Common myeloid progenitor, CD34-positive (primary cell): ENCODE data around the gene PTGDS.
A peak's percentile ranks its signal among the peaks of the same experiment; 100 is the strongest.

ENCODE experiments used
- CTCF ChIA-PET: fragments of 350-600 bp; sonication (Branson Sonifier 250); formaldehyde crosslinking; loops from one replicate; lab custom pipeline; 2021; ENCODE audit warnings: antibody characterized with exemption; lab: Charles Lee
- POLR2A ChIA-PET: fragments of 350-600 bp; sonication (Branson Sonifier 250); formaldehyde crosslinking; loops from one replicate; lab custom pipeline; 2021; ENCODE audit warnings: antibody characterized with exemption; lab: Charles Lee
- DNase-seq, 3 donors: peaks; one replicate each; pipeline versions ENCODE4 v3.0.0 to v3.0.0-alpha.2; 2013
- H3K27ac ChIP-seq, 2 experiments: 1 replicate in 1 of 2; 2 replicates in 1 of 2; pipeline ENCODE4 v1.7.0; 2013; ENCODE audit warnings: inconsistent platforms in 2 of 2, low read length in 2 of 2, mild to moderate bottlenecking in 2 of 2, low read depth in 1 of 2, moderate library complexity in 1 of 2; ENCODE audit not compliant: severe bottlenecking in 2 of 2, insufficient read depth in 1 of 2, poor library complexity in 1 of 2
- H3K27me3 ChIP-seq, 5 experiments: replicated peaks in 2 of 5; 1 replicate in 3 of 5; 2 replicates in 2 of 5; pipeline versions ENCODE4 v1.6.1 to v1.7.0; 2013; ENCODE audit warnings: low read length in 4 of 5, mild to moderate bottlenecking in 2 of 5, moderate library complexity in 2 of 5, inconsistent platforms in 1 of 5; ENCODE audit not compliant: insufficient read depth in 5 of 5, control insufficient read depth in 4 of 5
- H3K36me3 ChIP-seq, 4 experiments: 1 replicate in 2 of 4; 2 replicates in 2 of 4; pipeline versions ENCODE4 v1.6.1 to v1.7.0; 2013; ENCODE audit warnings: low read length in 3 of 4, control low read depth in 1 of 4, mild to moderate bottlenecking in 1 of 4; ENCODE audit not compliant: control insufficient read depth in 4 of 4, insufficient read depth in 4 of 4
- H3K4me1 ChIP-seq, 4 experiments: 1 replicate in 3 of 4; 2 replicates in 1 of 4; pipeline versions ENCODE4 v1.6.1 to v1.7.1; 2013; ENCODE audit warnings: low read length in 3 of 4, mild to moderate bottlenecking in 3 of 4, control low read depth in 1 of 4, inconsistent platforms in 1 of 4, moderate library complexity in 1 of 4; ENCODE audit not compliant: control insufficient read depth in 4 of 4, insufficient read depth in 4 of 4; ENCODE audit errors: control extremely low read depth in 1 of 4
- H3K4me3 ChIP-seq, 7 experiments: 1 replicate in 4 of 7; 2 replicates in 3 of 7; pipeline versions ENCODE4 v1.5.1 to v1.7.0; 2013; ENCODE audit warnings: mild to moderate bottlenecking in 7 of 7, low read length in 6 of 7, moderate library complexity in 6 of 7, inconsistent platforms in 2 of 7, low read depth in 2 of 7, control low read depth in 1 of 7; ENCODE audit not compliant: insufficient read depth in 4 of 7, control insufficient read depth in 1 of 7; ENCODE audit errors: extremely low read depth in 1 of 7
- H3K9me3 ChIP-seq, 5 experiments: 1 replicate in 4 of 5; 2 replicates in 1 of 5; pipeline versions ENCODE4 v1.6.1 to v1.7.1; 2013; ENCODE audit warnings: low read length in 4 of 5, mild to moderate bottlenecking in 2 of 5, inconsistent platforms in 1 of 5, low read depth in 1 of 5, moderate library complexity in 1 of 5; ENCODE audit not compliant: control insufficient read depth in 4 of 5, insufficient read depth in 2 of 5; ENCODE audit errors: control extremely low read depth in 1 of 5
- WGBS: methylation state at CpG from one replicate; pipeline ENCODE4 v1.1.5; 2013; ENCODE audit not compliant: insufficient coverage; 5-methylcytosine and 5-hydroxymethylcytosine counted together

Gene PTGDS

DNA sequence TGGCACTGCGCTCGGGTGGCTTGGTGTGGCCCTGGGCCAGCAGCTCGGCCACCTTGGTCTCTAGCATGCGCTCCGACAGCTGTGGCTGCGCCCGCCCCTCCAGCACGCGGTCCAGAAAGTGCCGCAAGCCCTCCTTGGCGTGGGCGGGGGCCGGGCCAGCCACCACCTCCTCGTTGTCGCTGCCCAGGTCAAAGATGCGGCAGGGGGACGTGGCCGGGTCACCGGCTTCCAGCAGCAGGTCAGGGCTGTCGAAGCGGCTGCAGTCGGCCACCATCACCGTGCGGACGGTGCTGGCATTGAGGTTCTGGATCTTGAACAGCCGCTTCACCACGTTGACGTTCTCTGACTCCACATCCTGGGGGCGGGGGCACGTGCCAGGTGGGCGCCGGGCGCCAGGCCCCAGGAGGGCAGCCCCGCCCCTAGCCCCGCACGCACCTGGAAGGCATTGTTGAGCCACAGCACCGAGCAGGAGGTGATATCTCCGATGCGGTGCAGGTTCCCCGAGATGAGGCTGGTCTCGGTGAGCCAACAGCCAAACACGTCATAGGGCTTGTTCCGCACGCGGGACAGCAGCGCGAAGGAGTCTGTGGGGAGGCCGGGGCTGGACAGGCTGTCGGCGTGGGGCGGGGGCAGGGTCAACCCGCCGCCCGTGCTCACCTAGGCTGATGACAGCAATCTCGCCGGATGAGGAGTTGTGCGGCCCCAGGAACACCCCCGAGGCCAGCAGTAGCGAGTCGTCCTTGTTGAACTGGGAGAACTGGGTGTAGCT is 35.0 kb upstream of the PTGDS start:
- Histone ChIP-seq H3K36me3 (peaks cover 4 to 50% (median 28%) of the 10 kb centered on the region in 4 experiments), H3K4me1 (peaks cover 0 to 23% (median 15%) of the 10 kb centered on the region in 4 experiments), H3K27me3 (no peaks in the 10 kb centered on the region), H3K9me3 (peaks cover 0 to 2% (median 0%) of the 10 kb centered on the region in 5 experiments), H3K4me3 (no peak overlapping the region), H3K27ac (no peak overlapping the region)
- ChIA-PET CTCF (no interaction called here), POLR2A (interaction anchor here (1.1 kb wide), 1 partner anchor 93 kb away, joined by 4 read pairs; no protein-coding TSS in a partner anchor)
- no peak for DNase-seq
- WGBS, result 98% methylated on average over 56 of the region's 60 CpGs

DNA sequence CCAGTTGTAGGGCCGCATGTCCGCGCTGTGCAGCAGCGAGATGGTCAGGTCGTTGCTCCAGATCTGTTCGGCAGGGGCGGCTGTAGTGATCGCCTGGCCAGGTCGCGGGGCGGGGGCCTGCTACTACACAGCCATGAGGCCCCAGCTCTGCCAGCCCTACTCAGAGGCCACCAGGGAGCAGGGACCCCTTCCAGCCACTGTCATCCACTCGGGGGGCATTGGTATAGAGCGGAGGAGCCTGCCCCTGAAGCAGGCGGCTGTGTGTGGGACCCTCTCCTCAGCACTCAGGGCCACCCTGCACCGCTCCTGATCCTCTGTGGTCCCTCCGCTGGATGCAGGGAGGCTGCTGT is 34.4 kb upstream of the PTGDS start:
- Histone ChIP-seq H3K27ac (no peak overlapping the region), H3K4me3 (peak overlapping the region in 3 of 7 experiments; percentile 82 to 91 (median 86)), H3K9me3 (no peaks in the 10 kb centered on the region), H3K4me1 (peaks cover 0 to 23% (median 17%) of the 10 kb centered on the region in 4 experiments), H3K36me3 (peaks cover 4 to 45% (median 25%) of the 10 kb centered on the region in 4 experiments), H3K27me3 (no peaks in the 10 kb centered on the region)
- 95% methylated on average over 14 of the region's 16 CpGs for WGBS
- no peak for DNase-seq
- ChIA-PET POLR2A (interaction anchor here (1.1 kb wide), 1 partner anchor 93 kb away, joined by 4 read pairs; no protein-coding TSS in a partner anchor), CTCF (no interaction called here)

DNA sequence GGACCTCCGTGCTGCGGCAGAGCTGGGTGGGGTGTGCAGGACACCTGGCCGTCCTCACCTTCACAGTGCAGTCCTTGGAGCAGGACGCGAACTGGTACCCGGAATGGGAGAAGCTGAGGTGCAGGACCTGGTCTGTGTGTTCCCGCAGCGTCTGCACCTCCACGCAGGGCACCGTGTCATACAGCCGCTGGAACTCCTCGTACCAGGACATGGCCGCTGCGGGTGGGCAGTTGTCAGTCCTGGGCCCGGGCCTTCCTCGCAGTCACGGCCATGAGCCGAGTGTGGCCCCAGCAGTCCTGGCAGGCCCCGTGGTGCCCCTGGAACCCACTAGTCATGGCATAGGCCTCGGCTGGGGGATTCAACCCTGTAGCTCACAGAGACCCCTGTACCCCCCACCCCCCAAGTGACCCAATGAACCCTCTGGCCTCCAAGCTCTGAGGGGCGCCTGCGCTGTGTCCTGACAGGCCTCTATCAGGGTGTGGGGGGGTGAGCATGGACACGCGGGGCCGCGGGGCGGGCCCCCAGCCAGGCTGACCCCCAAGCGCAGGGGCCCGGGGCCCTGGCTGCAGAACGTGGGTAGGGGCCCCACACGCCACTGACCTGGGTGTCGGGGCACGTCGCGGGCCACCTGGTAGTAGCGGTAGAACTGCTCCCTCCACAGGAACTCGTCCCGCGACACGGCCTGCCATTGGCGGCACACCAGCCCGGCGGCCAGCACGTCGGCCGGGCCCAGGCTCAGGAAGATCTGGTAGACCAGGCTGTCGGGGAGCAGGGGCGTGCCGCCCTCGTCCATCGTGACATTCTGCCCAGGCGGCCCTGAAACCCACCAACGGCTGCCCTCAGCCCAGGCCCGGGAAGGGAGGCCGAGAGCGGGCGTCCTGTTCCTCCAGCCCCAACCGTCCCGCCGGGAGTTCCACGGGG is 33.8 kb upstream of the PTGDS start:
- no peaks in the 10 kb centered on the region for H3K27me3 ChIP-seq
- 29% methylated on average over 56 of the region's 61 CpGs for WGBS
- ChIA-PET CTCF (interaction anchor here (0.7 to 5.7 kb wide), 6 partner anchors 8 to 121 kb away, joined by 3 to 61 read pairs (median 3); no protein-coding TSS in a partner anchor), POLR2A (interaction anchor here (0.6 to 1.1 kb wide), 3 partner anchors 77 to 92 kb away, joined by 3 to 4 read pairs (median 4); partner anchors contain the start of gene EDF1)
- peak overlapping the region; percentile 64 to 91 (median 81) for H3K4me3 ChIP-seq
- H3K4me1 ChIP-seq, result peaks cover 0 to 23% (median 20%) of the 10 kb centered on the region in 4 experiments
- H3K27ac ChIP-seq, result peak overlapping the region; percentile 54 to 81
- peak; percentile 19 to 45 (median 35) for DNase-seq
- H3K36me3 ChIP-seq, result peaks cover 4 to 42% (median 24%) of the 10 kb centered on the region in 4 experiments
- H3K9me3 ChIP-seq, result no peaks in the 10 kb centered on the region

DNA sequence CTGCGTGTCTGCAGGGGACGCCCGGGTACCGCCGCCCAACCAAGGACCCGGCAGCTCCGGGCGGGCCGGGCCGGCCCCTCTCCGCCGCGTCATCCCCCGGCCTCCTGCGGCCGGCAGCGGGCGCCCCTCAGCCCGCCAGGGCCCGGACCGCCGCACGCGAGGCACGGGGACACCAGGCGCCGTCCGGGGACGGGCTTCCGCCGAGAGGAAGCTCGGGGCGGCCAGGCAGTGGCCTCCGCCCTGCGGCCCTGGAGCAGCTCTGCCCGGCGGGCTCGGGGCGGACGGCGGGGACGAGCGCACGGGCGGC is 33.1 kb upstream of the PTGDS start:
- Histone ChIP-seq H3K36me3 (peaks cover 3 to 40% (median 23%) of the 10 kb centered on the region in 4 experiments), H3K4me1 (peaks cover 0 to 27% (median 23%) of the 10 kb centered on the region in 4 experiments), H3K27me3 (no peaks in the 10 kb centered on the region), H3K4me3 (peak overlapping the region; percentile 64 to 91 (median 81)), H3K27ac (peak overlapping the region; percentile 54 to 81), H3K9me3 (no peaks in the 10 kb centered on the region)
- CTCF ChIA-PET, result interaction anchor here (0.7 to 5.7 kb wide), 6 partner anchors 9 to 122 kb away, joined by 3 to 61 read pairs (median 3); no protein-coding TSS in a partner anchor
- DNase-seq, result peak in 2 of 3 donors; percentile 50 to 64
- POLR2A ChIA-PET, result interaction anchor here (0.6 to 0.8 kb wide), 2 partner anchors 78 to 85 kb away, joined by 3 to 4 read pairs; partner anchors contain the start of gene EDF1
- WGBS, result 1% methylated on average over 45 of the region's 45 CpGs

DNA sequence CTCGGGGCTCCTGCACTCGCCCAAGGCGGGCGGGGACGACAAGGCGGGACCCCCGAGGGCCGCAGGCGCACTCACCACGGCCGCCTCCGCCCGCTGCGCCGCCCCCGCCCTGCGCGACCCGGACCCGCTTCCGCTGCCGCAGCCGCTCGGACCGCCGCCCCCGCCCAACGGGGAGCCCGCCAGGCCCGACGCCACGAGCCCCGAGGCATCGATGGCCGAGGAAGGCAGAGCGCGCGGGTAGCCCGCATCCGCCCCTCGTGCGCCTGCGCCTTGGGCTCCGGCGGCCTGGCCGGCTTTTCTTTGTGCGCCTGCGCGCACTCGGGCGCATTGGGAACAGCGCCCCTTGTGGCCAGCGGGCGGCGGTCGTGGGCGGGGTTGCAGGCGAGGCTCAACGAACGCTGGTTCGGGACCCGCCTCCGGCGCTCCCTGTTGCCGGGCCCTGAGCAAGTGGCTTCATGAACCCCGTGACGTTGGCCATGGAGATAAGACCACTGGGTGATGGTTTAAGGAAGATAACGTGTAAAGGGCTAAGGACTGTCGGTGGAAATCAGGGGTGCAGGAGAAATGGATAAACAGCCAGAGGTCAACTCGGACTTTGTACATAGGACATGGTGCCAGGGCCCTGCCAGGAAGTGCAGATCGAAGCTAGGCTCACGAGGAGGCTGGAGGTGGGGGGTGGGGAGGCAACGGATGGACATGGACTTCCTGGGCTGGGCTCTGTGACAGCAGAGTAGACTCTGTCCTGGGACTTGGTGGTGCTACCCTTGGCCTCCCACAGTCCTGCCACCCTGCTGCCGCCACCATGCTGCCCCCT is 32.6 kb upstream of the PTGDS start, which contains the start of the genes C8G and FBXW5:
C8G (plus strand) TSS at position 725 of the 814 bp plus-strand sequence; CDS start at position 803, 78 bp downstream.
FBXW5 (minus strand) TSS at position 220 of the 814 bp plus-strand sequence. CDS start 655 bp downstream, outside the sequence.
- H3K4me3 ChIP-seq, result peak within 1 kb of the TSS; percentile 64 to 91 (median 81)
- no peaks in the 10 kb centered on the region for H3K9me3 ChIP-seq
- CTCF ChIA-PET, result interaction anchor here (0.7 to 5.7 kb wide), 7 partner anchors 9 to 122 kb away, joined by 3 to 61 read pairs (median 3); no protein-coding TSS in a partner anchor
- H3K36me3 ChIP-seq, result peaks cover under 1 to 34% (median 22%) of the 10 kb centered on the region in 4 experiments
- no peaks in the 10 kb centered on the region for H3K27me3 ChIP-seq
- peak within 1 kb of the TSS; percentile 54 to 81 for H3K27ac ChIP-seq
- H3K4me1 ChIP-seq, result peaks cover 0 to 29% (median 25%) of the 10 kb centered on the region in 4 experiments
- DNase-seq, result peak; percentile 89 to 95 (median 94)
- POLR2A ChIA-PET, result interaction anchor here (0.6 to 0.8 kb wide), 3 partner anchors 27 to 86 kb away, joined by 3 to 4 read pairs (median 3); partner anchors contain the start of gene EDF1
- WGBS, result under 1% methylated on average over 70 of the region's 74 CpGs
